OCI-LY3 (cell line): ENCODE results near the gene ERAS.

Experiments used
- CTCF ChIP-seq: fragments of 200-600, 300-600 bp; sonication (generic); IDR thresholded peaks from 2 replicates; pipeline ENCODE4 v1.5.1; 2014; ENCODE audit warnings: antibody characterized with exemption, low read length, low read depth
- EZH2phosphoT487 ChIP-seq: fragments of 200-600 bp; shearing (Covaris generic); IDR thresholded peaks from 2 replicates; pipeline ENCODE4 v1.6.1; 2018; ENCODE audit warnings: antibody characterized with exemption, mixed run types, low read depth

GRCh38 chrX:48834383-48834709, 8.0 kb downstream of the ERAS start:
- no peak for TF ChIP-seq CTCF
- no peak for TF ChIP-seq EZH2phosphoT487
